Suppressor macrophage treated with lipopolysaccharide for 4 hours (primary cell): Measurements from ENCODE around the gene TBX19.

Experiments
- DNase-seq: peaks from one replicate; pipeline ENCODE4 v3.0.0-alpha.2; 2020

The TBX19 gene

GRCh38 chr1:168362991-168363390 lies 82.3 kb downstream of the TBX19 start:
- no peak for DNase-seq
